NCI-H526 treated with DMSO at 0.1 percent for 48 hours (cell line): ENCODE results near the gene SLC12A5.

Experiments used
- DNase-seq: peaks from one replicate; lab custom pipeline; 2025; lab: John Stamatoyannopoulos, UW

SLC12A5 gene

DNA sequence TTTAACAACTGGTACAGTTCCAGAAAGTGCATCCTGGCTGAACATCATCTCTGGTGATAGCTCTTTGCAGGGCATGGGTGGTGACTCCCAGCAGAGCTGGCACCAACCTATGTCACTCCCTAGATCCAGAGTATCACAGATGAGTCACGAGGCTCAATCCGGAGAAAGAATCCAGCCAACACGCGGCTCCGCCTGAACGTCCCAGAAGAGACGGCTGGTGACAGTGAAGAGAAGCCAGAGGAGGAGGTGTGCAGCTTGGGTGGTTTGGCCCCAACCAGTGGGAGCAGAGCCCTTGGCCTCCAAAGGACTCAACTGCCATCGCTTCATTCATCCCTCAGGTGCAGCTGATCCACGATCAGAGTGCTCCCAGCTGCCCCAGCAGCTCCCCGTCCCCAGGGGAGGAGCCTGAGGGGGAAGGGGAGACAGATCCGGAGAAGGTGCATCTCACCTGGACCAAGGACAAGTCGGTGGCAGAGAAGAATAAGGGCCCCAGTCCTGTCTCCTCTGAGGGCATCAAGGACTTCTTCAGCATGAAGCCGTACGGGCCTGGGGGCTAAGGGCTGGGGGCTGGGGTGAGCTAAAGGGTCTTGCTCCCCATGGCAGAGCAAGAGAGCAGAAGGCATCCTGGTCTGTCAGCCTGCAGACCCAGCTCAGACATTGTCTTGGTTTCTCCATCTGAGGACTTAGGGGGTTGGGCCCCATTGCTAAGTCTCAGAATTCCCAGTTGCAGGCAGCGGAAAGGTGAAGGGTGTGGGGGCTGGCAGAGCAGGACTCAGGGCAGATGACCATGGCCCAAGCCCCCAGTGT is 27.2 kb downstream of the SLC12A5 start:
- no peak for DNase-seq

DNA sequence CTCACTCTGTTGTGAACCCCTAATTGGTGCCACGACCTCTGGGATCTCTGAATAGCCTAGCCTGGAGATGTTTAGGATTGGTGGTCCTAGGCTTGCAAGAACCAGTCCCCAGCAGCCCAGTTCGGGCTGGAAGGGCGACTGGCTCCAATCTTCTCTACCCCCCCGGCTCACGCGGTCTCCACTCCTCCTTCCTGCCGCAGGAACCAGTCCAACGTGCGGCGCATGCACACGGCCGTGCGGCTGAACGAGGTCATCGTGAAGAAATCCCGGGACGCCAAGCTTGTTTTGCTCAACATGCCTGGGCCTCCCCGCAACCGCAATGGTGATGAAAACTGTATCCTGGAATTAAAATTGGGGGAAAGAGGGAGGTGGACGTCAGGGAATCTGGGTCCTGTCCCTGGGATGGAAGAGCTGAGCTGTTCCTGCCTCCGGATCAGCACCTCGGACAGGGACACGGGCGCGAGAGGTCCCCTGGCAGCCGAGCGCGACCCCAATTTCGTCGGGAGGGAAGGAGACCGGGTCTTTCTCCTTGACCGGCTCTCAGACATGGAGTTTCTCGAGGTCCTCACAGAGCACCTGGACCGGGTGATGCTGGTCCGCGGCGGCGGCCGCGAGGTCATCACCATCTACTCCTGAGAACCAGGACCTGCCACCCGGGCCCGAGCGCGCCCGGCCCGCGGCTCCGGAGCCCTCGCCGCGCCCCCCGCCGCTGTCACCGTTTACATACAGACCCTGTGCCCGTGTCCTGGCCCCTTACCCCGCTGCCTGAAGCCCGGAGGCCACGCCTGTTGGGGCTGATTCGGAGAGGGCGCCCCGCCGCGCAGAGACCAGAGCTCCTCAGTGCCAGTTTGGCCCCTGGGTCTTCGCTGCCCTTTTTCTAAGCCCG is 28.2 kb downstream of the SLC12A5 start:
- no peak for DNase-seq

DNA sequence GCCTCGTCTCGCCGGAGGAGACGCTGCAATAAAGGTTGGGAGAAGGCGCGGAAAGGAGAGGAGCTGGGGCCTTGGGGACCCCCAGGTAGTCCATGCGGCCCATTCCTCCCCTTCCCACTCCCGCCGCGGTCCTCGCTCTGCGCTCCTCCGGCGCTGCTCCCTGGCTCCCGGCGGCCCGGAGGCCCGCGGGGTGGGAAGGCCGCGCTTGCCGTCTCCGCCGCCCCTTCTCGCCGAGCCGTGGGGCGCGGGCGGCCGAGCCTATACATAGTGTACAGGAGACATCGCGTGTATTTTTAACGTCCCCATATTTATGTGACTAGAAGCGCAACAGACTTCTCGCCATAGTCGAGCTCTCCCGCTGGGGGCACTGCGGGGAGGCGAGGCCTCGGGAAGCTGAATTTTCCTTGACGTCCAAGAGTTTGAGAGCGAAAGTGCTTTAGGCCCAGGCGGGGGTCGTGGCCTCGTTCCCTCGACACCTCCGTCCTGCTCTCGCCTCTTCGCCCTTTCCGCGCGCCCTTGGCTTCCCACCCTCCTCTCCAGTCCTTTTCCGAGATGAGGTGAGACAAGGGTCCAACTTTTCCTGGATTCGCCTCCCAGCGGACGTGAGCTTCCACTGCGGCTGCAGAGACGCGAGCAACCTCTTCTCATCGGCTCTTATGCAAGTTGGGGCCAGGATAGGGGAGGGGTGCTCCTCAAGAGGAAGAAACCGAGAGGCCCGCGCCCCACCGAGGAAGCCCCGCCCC is 29.0 kb downstream of the SLC12A5 start:
- peak; percentile 80 for DNase-seq

DNA sequence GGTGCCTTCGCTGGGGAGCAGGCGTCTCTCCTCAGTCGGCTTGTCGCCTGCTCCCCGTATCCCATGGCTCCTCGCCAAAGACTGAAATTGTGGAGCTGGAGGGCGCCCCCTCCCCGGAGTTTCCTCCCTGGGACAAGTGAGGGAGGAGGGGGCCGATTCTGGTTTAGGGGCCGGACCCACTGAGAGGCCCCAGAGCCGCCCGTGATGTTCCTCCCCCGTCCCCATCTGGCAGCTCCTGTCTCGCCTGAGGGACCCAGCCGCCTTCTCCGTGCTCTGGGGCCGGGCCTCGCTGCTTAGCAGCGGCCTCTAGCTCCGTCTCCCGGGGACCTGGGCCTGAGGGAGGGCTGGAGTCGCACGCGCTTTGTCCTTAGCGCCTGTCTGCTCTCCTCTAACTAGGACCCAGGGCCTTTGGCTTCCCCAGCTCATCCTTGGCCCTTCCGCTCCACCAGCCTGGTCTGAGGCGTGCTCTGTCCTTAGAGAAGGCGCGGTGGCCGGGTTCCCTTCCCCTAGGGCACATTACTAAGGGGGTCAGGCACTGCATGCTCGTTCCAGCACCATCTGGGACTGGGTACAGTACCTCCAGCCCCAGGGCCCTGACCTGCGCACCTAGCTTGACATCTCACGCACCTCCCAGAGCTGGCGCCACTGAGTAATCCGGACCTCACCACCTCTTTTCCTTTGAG is 29.7 kb downstream of the SLC12A5 start:
- DNase-seq: peak; percentile 30

DNA sequence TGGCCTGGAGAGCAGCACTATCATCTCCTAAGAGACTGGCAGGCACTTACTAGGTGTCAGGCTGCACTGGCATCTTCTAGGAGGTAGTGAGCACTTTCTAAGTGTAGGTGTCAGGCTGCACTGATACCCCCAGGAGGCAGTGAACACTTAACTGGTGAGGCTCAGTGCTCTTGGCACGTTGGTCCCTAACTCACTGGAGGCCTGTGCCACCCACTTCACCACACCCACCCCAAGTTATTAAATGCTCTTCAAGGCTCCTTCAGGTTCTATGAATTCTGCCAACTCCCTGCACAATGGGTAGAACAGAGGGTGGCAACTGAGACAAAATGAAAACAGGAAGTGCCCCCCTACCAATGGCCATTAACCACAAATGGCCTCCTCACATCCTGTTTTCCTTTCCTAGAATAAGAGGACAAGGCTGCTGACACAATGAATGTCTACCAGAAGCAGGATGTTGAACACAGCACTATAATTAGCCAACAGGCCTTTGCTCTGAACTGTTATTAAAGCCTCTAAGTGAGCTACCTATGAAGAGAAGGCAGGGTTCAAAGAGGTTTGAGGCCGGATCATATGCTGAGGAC is 31.4 kb downstream of the SLC12A5 start:
- DNase-seq: no peak

DNA sequence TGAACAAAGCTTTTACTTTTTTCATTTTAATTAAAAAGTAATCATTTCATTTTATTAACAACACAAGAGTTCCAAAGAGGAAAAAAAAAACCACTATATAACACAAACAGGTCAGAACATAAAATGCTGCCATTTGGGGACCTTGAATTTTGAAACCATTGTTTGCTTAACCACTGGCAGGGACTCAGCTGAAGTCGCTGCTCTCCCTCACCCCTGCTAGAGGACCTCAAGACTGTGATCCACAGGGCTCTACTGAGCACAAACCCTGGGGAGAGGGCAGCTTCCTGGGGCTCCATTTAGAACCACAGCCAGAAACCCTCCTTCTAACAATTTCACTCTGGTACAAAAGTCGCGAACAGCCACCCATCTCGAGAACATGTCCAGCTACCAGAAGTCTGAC is 32.0 kb downstream of the SLC12A5 start:
- DNase-seq: no peak

DNA sequence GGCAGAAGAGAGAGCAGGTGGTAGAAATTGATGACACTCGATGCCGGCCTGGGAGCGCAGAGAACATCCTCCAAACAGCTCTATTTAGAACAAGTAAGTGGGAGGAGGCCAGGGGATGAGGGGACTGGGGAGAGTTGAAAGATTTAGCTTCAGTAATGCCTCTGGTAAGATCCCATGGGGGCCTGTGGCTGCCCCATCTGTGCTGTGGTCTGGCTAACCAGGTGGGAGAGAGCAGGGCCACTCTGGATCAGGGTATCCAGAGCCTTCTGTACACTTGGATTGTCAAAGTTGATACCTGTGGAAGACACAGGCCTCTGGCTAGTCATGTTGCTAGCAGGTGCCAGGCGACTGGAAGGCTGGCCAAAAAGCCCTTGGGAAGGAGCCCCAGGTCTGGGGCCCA is 33.1 kb downstream of the SLC12A5 start:
- no peak for DNase-seq

DNA sequence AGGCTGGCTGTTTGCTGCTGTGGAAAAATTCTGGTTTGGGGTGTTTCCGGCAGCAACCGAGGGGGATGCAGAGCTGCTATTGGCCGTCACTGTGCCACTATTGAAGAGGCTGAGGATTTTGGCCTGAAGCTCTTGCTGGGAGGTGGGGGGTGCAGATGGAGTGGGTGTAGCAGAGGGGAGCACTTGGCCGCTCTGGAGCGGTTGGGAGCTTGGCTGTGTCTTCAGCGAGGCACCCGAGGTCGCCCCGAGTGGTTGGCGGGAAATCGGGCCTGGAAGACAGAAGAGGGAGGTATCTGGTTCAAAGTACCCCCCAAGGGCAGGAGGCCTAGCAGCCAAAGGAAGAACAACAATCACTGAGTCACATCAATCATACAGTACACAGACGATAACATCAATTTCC is 33.6 kb downstream of the SLC12A5 start:
- DNase-seq: no peak

DNA sequence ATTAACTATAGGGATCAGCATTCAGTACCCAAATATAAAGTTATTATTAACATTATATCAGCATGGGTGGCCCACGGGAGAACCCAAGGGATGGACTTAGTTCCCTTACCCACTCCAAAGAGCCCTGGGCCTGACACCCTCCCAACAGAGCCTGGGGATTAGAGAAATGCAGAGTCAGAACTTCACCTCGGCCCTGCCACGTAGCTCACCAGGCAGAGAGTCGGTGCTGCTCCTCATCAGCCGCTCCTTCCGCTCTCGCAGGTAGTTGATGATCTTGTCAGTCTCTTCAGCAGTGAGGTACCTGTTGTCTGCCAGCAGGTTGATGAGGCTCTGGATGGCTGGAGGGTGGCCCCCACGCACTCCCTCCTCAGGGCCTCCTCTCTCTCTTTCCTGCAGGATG is 34.1 kb downstream of the SLC12A5 start:
- DNase-seq: no peak

DNA sequence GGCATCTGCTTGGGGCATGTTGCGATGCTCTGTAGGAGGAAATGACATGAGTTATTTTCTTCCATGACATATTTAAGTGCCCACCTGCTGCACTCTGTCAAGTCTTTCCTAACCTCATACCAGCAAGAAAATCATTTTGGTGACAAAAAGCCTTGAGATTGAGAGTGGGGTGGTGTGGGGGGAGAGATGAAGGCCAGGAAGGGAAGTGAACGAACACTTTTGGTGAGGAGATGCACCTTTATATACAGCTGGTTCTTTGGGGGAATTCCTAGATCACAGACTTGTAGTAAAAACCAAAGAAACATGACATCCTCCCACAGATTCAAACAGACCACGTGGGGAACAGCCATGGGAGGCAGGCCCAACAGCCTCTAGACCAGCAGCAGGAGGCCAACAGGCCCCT is 34.6 kb downstream of the SLC12A5 start:
- no peak for DNase-seq

DNA sequence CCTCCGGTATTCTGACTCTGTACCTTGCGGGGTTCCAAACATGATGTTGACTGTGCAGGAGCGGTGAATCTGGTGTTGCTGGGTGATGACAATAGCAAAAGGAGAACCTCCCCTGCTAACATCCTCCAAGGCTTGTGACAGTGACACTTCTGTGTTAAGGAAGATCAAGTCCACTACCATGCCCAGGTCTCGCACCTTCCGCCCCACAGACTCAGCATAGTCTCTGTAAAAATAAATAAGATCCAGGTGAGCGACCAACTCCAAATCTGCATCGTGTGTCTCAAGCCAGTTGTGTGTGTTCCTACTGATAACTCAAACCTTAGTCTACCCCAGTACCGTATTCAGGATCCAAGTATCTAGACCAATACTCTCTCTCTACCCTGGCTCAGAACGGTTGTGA is 36.0 kb downstream of the SLC12A5 start:
- no peak for DNase-seq

DNA sequence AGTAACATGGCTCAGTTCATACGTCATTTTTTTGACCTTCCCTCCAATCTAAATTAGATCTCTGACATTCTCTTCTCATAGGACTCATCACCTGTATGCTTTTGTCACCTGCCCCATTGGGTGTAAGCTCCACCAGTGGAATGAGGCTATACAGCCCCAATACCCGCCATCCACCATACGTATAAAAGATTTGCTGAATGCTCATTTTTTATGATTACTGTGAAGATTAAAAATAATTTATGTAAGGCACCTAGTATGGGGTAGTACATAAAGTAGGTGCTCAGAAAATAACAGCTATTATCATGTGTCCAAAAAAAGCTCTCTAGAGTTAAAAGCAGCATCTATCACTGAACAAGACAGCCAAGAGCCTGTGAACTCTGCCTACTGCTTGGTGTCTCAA is 36.7 kb downstream of the SLC12A5 start:
- DNase-seq: no peak

DNA sequence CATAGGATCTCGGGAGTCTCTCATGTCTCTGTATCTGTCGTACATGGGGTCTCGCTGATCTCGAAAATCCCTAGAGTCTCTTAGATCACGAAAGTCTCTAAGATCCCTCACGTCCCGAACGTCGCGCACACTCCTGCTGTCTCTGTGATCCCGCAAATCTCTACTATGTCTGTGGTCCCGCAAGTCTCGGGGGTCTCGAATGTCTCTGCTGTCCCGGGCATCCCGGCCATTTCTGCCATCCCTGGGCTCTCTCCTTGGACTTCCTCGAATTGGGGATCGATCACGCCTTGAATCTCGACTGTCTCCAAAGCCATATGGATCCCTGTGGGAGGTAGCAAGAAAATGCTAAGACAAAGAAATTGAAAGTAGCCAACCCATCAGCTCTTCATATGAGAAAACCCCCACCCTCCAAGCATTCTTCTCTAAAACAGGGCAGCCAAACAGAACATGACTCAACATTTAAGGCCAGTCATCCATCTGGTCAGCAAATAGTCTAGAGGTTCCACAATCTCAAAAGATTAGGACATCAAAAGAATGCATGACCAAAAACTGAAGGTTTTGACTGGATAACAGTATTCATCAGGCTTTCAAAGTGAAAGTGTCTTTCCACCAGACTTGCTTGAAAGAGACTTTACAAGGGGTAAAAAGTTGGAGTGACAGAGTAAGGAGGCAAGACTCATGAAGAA is 41.3 kb downstream of the SLC12A5 start:
- no peak for DNase-seq

DNA sequence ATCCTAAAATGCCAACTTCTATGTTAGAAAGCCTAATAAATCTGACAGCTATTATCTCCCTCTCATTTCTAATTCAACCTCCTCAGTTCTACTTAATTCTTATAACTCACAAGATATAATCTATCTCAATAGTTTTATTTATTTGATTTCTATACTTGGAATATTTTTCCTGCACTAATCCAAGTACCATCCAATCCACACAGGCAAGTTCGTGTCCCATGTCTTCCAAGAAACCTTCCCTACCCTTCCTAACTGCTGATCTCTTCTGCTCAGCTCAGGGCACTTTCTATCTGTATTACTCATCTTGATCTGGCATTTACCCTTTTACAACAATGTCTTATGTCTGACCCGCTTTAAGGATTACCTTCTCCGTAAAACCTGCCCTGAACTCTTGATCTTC is 42.6 kb downstream of the SLC12A5 start:
- no peak for DNase-seq

DNA sequence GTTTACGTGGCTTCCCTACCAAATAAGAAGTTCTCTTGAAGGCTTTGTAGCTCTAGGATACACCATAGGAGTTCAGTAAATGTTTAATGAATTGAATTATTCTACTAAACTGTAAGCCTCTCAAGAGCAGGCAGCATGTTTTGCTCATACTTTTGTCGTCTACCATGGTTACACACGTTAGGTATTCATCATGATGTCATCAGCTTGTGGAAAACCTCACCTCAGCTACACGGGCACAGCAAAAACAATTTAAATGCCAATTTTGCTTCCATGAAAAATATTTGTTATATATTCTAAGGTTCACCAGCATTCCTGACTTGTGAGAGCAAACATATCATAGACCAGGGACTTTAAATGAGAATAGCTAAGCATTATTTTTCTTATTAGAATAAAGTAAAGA is 44.0 kb downstream of the SLC12A5 start:
- no peak for DNase-seq

DNA sequence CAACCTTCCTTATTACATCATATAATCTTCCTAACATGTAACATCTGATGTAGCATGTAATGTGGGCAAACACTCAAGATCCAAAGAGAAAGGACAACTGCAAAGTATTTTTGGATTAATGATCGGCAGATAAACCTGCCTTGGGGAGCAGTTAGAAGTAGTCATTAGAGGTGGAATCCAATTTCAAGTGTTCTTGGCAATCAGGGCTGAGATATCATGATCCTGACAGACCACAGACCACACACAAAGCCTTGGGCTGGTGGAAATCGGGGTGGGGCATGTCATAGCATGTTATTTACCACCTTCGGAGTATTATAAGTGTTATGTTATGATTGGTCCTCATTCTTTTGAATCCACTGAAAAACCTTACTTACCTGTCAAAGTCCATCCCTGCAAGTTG is 44.4 kb downstream of the SLC12A5 start:
- no peak for DNase-seq

DNA sequence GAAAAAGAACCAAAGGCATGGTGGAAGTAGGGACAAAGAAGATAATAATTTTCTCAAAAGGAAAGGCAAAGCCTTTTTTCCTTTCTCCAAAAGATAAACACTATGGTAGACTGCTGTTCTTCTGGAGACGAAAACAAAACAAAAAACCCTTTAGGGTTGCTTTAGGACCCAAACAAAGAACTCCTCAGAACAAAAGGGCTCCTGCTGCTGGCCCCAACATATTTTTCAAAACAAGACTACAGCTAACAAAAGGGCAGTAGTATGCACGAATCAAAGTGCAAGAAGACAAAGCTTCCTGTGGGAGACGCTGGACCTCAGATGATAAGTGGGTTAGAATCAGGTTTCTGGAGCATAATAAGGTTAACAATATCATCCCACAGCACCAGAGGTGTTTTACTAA is 45.0 kb downstream of the SLC12A5 start:
- no peak for DNase-seq

DNA sequence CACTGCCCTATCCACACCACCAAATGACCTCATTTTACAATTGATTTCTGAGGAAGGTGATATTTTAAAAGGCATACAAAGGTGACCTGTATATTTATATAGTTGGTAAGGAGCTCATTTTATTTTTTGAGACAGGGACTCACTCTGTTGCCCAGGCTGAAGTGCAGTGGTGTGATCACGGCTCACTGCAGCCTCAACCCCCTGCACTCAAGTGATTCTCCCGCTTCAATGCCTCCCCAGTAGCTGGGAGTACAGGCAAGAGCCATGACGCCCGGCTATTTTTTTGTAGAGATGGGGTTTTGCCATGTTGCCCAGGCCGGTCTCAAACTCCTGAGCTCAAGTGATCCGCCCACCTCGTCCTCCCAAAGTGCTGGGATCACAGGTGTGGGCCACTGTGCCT is 47.8 kb downstream of the SLC12A5 start:
- DNase-seq: no peak

DNA sequence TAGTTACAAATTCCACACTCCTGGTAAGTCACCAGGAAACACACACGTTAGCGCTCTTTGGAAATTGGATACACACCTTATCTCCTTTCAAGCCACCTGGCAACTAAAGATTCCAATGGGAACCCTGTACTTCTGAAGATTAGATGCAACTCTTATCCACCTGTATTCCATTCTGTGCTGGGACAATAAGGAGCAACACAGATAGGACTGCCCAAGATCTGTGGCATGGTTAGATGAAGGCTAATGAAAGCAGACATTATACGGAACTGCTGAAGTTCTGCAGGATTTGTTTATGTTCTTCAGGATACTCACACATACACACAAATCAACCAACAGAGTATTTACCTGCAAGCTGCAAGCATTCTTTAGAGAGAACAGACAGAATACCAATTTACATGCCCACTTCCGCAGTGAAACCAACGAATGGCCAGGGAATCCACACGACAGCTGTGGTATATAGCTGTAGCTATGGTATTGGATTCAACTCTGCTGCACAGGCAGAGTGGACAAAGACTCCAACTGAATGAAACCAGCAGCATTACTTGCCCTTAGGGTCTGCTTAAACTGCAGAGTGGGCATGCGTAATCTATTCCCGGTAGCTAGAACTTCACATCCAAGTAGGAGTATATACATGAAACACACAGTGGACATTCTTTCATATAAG is 48.8 kb downstream of the SLC12A5 start:
- no peak for DNase-seq

DNA sequence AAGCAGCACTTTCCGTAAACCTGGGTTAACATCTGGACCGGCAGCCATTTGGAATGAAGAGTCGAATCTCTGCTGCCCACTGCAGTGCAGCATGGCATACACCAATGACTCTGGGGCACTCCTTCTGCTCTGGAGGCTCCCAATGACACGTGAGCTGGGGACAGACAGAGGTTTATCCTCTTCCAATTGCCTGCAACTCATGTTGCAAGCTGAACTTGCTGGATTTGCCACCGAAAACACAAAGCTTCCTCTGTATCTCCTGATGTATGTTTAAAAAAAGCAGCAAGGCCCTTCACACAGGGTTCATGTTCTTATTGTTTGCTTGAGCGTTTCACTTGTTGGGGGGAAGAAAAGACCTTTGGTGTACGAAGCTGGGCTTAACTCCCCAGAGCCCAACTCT is 49.9 kb downstream of the SLC12A5 start:
- DNase-seq: no peak

DNA sequence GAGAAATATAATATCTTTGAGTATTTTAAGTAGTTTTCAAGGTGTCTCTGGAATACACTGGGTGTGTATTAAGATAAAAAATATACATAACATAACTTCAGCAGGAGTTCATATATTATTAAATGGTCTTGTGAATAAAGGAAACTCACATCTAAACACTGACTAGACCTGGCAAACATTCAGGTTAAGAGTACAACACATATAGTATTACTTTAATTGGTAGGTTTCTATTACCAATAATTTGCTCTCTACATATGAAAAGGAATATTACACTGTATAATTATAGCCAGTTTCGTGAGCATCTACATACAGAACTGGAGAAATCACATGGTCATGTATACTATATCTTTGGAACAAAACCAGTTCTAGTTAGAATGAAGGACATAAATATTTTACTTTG is 52.1 kb downstream of the SLC12A5 start:
- no peak for DNase-seq
